Stimulated activated CD4-positive, alpha-beta T cell treated with anti-CD3 and anti-CD28 coated beads, Interleukin-4, amount 100 ng/mL, for 4 hours (primary cell): ENCODE results near the gene HDLBP.
"Not testable (repeated sequence)": the region's sequence is repeated elsewhere in the genome, so short reads cannot be mapped to it uniquely, and the experiment has no call there.

Experiments used
- DNase-seq, 2 experiments: peaks; one replicate each; pipeline ENCODE4 v3.0.0-alpha.2; 2020

HDLBP gene

DNA sequence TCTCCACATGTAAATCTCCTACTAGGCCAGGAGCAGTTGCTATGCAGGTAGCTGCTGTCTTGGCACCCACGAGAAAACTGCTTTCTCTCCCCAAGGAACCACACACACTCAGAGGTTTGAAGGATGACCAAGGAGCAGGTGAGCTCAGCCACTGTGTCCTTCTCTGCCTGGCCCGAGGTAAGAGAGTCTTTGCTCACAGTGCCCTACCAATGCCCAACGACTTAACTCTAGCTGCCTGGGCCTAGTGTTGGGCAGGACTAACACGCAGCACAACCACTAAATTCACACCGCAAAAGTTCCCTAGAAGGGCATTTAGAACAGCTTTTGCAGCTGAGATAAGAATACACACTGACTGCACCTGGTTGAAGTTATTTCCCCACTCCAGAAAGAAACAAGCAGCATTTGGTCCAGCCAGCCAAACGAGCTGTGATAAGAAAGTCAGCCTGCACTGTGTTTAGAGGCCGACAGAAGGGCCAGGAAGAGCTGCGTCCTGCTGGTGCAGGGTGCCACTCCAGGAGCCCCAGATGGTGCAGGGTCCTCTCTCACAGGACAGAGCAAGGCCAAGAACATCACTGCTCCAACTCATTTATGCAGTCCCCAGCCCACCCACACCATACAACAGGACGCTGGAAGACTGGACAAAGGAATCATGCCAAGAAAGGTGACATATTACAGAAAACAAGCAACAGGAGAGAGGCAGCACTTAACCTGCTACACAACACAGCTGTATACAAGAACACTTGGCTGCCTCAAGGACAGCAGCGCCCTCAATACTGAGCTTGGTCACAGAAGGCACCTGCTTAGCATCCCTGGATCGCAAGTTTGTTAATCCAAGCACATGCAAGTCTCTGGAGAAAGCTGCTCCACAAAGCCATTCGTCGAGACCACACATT, 12.5 kb downstream of the HDLBP start:
- no peak for DNase-seq

DNA sequence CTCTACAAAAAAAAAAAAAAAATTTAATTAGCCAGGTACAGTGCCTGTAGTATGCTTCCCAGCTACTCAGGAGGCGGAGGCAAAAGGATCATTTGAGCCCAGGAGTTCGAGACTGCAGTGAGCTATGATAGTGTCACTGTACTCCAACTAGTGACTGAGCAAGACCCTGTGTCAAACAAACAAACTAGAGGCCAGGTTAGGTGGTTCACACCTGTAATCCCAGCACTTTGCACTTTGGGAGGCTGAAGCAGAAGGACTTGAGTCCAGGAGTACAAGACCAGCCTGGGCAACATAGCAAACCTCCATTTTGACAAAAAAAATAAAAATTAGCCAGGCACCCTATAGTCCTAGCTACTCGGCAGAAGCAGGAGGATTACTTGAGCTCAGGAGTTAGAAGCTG, 13.4 kb downstream of the HDLBP start:
- DNase-seq = no peak

DNA sequence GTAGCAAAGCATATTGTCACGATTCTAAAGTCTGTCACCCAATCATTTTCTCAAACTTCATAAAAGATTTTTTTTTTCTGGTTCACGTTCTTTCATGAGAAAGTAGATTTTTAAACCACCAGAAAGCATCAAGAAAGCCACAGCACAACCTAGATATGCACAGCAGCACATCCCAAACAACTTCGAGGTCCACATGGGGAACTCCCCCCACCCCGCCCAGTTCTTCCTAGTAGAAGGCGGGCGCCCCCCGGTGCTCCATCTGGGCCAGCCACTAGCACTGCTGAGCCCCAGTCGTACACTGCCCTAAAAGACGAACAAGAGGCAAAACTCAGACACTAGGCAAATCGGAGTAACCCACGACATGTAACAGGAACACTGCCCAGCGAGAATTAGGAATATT, 15.5 kb downstream of the HDLBP start:
- peak; percentile 13 to 16 for DNase-seq

DNA sequence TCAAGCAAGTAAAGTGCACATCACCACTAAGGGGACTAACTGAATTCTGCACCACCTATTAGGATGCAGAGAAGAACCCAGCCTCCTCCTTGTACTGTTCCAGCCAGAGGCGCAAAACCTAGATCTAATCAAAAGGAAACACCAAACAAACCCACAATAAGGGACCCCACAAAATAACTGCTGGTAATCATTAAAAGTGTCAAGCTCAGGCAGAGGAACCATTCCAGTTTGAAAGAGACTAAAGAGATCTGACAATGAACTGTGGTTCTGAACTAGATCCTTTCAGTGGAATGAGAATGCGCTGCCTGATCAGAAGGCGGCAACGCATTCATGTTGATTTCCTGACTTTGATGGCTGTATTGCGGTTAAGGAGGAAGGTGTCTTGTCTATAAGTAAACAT, 16.8 kb downstream of the HDLBP start:
- DNase-seq = peak in 1 of 2 experiments; percentile 13

DNA sequence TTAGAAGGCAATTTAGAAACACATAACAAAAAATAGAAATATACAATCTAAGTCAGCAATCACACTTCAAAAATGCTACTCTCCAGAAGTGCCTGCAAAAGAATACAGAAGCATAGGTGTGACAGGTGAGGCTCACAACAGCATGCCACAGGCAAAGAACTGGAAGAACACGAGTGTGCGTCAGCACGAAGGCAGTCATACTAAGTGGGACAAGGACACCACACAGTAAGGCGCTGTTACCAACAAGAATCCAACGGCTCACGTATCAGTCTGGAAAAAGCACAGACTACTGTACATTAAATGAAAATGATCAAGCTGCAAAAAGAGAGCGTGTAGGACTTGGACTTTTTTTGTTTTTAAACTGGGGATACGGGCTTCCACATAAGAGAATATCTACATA, 18.7 kb downstream of the HDLBP start:
- no peak for DNase-seq

DNA sequence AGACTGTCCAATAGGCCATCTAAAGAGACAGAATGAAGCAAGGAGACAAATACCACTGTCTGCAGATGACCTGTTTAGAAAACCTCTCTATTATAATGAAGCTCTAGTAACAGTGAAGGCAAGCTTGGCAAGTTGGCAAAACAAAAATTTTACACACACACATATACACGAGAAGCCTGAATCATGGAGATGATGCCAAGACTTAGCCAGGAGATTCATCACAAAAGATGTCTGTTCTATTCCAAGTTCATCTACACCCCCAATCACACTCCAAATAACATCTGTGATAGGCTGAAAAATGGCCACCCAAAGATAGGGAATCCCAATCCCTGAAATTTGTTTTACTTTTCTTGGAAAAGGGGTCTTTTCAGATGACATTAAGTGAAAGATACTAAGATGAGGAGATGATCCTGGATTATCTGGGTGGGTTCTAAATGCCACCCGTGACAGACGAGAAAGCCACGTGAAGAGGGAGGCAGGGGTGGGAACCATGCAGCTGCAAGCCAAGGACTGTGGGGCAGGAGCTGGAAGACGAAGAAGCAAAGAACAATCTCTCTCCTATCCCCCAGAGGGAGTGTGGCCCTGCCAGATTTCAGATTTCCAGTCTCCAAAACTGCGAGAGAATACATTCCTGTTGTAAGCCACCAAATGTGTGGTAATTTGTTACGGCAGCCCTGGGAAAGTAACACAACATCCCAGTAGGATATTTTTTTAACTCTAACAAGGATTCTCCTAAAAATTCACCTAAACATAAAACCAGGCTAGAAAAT, 20.0 kb downstream of the HDLBP start:
- no peak for DNase-seq

DNA sequence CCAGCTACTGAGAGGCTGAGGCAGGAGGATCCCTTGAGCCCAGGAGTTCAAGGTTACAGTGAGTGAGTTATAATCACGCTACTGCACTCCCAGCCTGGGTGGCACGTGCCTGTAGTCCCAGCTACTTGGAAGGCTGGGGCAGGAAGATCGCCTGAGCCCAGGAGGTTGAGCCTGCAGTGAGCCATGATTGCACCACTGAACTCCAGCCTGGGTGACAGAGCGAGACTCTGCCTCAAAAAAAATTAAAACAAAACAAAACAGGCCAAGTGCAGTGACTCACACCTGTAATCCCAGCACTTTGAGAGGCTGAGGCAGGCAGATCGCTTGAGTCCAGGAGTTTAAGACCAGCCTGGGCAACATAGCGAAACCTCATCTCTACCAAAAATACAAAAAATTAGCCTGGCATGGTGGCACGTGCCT, 22.1 kb downstream of the HDLBP start:
- not testable (repeated sequence) for DNase-seq

DNA sequence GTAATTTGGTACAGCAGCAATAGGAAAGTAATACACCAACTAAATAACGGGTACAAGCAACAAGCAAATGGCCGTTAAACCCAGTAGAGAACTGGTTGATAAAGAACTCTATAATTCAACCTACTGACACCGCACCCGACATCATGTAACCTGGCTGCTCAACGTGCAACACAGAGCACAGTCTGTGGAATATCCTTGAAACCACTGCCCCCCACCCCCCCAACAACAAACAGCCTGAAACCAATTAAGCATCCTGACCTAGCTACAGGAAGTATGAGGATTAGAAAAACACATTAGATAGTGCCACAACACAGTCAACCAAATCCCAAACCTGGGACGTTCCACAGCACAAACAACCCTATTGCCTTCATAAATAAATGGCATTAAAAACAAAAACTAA, 23.5 kb downstream of the HDLBP start:
- DNase-seq = no peak

DNA sequence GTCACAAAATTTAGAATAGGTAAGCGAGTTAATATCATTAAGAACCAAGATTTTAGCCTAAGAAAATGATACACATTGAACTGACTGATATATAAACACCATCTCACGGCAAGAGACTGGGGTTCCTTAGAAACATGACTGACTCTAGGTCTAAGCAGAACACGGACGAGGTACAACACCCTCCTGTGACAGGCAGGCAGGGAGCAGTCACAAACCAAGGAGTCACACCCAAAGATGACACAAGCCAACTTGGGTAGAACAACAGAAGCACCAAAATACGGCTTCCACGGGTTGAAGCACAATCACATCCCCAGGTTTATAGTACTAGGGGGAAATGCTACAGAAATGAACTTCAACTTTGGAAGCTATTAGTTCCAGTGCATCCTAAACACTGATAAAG, 24.3 kb downstream of the HDLBP start:
- no peak for DNase-seq

DNA sequence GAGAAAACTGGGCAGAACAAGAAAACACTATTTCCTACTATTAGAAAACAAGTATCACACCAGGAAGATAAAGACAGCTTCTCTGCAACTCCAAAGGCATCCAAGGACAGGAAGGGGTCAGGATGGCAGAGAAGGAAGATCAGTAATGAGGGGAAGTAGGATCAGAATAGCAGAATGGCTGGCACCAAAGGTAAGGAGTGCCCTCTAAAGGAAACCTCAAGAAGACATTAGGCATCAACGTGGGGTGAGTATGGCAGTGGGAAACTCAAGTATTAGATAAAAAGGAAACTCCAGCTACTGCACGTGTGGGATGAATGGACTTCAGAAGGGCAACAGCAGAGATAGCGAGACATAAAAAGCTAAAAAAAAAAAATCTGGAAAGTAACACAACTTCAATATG, 25.9 kb downstream of the HDLBP start:
- no peak for DNase-seq

DNA sequence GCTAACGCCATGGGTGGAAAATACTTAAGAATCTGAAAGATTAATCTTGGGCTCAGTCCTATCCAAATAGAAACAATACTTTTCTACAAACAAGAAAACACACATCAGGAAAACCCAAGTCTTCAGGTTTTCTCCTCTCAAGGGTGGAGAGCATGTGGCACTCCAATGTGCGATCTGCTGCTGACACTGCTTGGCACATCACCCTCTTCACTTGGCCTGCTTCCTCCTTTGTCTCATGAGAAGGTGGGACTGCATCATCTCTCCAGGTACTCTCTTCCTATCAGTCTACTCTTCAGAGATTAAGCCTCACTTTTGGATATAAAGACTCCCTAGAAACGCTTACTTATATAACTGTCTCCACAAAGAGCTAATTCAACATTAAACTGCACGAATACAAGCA, 26.4 kb downstream of the HDLBP start:
- DNase-seq = no peak

DNA sequence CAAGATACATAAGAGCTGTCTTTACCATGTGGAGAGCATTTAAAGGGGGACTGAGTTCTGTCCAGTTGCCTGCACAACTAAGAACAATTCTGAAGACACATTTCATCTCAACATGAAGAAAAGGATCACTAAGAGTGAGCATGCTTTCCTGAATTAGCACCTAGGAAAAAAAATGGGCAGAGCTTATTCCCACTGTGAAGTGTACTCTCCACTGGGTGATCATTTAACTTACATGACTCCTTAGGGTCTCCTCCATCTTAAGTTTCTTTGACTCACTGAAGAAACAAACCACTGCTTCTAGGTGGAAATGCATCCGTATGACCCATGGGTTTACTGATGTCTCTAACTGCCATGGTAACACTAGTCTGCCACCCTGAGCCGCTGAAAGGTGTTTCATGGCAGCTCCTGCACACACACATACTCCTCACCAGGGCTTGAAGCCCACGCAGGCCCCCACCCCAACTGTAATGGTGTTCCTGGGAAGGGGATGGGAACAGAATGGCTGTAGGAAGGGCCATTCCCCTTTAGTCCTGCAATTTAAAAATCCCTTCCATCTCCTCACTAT, 27.1 kb downstream of the HDLBP start:
- DNase-seq = no peak

DNA sequence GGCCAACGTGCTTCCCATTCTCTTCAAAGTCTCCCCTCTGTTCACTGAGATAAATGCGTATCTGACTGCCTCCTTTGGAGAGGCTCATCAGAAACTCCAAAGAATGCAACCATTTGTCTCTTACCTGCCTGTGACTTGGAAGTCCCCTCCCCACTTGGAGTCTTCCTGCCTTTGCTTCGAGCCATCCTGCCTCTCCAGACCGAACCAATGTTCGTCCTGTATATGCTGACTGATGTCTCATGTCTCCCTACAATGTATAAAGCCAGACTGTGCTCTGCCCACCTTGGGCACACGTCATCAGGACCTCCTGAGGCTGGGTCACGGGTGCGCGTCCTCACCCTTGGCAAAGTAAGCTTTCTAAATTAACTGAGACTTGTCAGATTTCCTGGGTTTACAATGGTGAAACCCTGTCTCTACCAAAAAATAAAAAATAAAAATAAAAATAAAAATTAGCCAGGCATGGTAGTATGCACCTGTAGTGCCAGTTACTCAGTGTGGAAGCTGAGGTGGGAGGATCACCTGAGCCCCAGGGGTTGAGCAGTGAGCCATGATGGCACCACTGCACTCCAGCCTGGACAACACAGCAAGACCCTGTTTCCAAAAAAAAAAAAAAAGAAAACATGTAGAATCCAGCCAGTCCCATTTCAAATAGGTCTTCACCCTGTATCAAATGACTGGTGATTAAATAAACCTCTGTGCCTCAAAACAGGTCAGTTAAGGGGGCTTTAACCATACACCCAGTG, 29.0 kb downstream of the HDLBP start:
- DNase-seq = no peak

DNA sequence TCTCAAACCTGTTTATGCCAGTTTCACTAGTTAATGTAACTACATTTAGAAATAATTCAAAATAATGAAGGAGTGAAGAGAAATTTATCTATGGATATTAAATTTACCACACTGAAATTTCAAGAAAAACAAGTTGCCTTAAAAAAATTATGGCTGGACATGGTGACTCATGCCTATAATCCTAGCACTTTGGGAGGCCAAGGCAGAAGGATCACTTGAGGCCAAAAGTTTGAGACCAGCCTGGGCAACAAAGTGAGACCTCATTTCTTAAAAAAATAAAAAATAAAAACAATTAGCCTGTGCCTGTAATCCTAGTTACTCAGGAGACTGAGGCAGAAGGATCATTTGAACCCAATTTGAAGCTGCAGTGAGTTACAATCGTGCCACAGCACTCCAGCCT, 29.9 kb downstream of the HDLBP start:
- no peak for DNase-seq

DNA sequence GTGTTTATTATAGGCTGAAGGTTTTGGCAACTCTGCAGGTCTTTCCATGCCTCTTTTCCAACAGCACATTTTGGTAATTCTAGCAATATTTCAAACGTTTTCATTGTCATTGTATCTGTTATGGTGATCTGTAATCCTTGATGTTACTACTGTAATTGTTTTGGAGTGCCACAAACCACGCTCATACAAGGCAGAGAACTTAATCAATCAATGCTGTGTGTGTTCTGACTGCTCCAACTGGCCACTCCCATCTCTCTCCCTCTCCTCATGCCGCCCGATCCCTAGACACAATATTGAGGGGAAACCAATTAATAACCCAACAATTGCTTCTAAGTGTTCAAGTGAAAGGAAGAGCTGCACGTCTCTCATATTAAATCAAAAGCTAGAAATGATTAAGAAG, 32.9 kb downstream of the HDLBP start:
- no peak for DNase-seq

DNA sequence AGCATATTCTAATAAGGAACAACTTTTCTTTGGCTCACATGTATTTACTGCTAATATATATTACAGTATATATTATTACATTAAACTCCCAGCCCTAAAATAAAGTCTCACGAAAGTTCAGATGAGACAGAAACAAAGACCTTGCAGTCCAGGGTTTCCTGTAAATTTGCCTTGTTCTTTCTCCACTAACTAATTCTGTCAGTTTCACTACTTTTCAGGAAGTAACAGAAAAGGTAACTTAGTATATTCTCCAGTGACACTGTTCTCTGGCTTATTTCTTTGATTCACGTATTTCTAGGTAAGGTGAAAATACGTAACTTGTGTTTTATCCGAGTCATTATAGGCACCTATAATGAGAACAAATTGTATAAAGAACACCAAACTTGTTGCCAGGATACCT, 35.2 kb downstream of the HDLBP start:
- no peak for DNase-seq

DNA sequence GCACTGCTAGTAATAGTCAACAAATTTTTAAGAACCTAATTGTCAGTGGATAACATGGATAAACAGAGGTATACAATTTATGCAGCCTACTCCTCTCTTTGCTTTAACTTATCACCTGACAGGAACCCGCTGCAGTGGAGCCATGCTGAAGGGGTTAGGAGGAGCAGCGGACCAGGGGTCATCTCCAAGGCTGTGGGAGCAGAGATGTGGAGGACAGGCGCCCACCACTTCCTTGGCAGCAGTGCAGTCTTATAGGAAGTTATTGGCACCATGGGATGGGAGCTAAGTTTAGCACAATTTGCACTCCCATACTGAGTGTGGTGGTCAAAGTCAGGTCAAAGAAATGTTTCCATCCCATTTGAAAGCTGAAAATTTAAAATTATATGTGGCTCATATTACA, 35.6 kb downstream of the HDLBP start:
- DNase-seq = no peak

DNA sequence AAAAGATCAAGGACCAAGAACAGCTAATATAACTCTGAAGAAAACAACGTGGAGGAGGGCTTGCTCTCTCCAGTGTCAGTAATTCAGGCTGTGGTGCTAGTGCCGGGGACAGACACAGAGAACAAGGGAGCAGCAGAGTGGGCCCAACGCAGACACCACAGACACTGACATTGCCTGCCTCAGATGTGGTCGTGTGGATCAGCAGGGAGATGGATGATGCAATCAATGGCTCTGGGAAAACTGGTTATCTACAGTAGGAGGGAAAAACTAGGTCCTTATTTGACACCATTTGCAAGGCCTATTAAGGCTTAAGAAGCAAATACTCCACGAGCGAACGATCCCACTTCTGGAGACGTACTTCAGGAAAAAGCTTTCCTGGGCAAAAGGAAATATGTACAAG, 36.1 kb downstream of the HDLBP start:
- no peak for DNase-seq

DNA sequence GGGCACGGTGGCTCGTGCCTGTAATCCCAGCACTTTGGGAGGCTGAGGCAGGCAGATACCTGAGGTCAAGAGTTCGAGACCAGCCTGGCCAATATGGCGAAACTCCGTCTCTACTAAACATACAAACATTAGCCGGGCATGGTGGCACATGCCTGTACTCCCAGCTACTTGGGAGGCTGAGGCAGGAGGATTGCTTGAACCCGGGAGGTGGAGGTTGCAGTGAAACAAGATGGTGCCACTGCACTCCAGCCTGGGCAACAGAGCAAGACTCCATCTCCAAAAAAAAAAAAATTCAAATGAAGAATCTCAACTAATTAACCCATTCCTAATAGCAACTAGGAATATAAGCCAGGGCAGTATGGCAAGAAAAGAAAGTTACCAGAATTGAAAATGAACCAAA, 37.2 kb downstream of the HDLBP start:
- DNase-seq = not testable (repeated sequence)

DNA sequence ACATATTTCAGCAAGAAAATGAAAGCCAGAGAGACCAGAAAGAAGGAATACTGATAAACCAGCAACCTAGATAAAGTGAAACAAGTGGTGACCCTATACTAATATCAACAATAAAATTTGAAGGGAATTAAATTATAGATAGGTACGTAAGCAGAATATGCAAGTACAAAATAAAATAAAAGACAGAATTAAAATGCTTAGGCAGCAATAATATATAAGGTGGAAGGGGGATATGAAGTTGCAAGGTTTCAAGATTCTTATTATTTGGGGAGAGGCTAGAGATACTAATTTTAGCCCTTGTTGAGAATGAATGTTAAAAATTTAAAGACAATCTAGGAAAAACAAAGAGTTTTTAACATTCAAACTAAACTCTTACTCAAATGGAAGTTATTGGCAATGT, 39.6 kb downstream of the HDLBP start:
- no peak for DNase-seq

DNA sequence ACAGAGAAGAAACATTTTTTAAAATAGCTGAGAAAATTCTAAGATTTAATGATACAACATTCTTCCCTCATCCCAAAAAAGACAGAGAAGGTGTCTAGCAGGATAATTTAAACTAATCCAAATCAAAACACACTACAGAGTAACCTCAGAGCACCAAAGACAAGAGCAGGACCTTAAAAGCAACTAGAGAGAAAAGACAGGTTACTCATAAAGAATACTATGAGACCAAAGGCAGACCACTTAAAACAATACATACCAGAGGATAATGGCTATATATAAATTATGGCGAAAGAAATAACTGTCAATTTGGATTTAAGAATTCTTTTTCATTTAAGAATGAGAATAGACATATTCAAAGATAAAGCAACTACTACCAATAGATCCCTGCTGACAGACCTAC, 40.0 kb downstream of the HDLBP start:
- no peak for DNase-seq

DNA sequence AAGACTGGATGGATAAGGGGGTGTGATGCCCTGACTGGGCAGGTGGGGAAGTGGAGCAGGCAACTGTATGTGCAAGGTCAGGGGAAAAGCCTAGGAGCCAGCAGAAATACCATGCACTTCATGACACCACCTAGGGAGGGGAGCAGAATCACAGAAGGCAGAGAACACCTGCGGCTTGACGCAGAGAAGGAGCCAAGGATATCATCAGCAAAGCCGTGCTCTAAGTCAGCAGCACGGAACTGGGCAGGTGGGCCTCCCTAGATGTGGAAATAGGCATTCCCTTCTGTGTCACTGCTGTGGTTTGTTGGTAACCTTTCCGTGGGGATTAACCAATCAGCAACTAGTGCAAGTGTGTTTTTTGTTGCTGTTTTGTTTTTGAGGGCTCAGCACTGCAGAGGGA, 41.3 kb downstream of the HDLBP start:
- no peak for DNase-seq
